SK-N-SH (cell line): ENCODE results near the gene USP28. TPM values are rescaled to one million over a fixed set of nuclear protein-coding genes. Genes with fewer than 3 reads are reported as not detected.

ENCODE experiments used
- CTCF ChIA-PET: fragments of 300-600, 350-600 bp; formaldehyde crosslinking; extraction: SDS; loops from one replicate; lab custom pipeline; 2021; lab: Yijun Ruan, JAX
- POLR2A ChIA-PET: fragments of 350-600 bp; sonication (Branson Sonifier 250); formaldehyde crosslinking; extraction: SDS; loops from one replicate; lab custom pipeline; 2020; ENCODE audit warnings: antibody characterized with exemption, inconsistent platforms; lab: Yijun Ruan, JAX
- DNase-seq: peaks from one replicate; pipeline ENCODE4 v3.0.0; 2012
- H2AFZ ChIP-seq: fragments of 200-600 bp; sonication (generic); 2 replicates; pipeline ENCODE4 v1.8.1; 2016; ENCODE audit warnings: antibody characterized with exemption, mild to moderate bottlenecking, low read depth
- H3F3A ChIP-seq: fragments of 200-600 bp; sonication (generic); replicated peaks from 2 replicates; pipeline ENCODE3; 2016; ENCODE audit warnings: antibody characterized with exemption, mild to moderate bottlenecking; ENCODE audit not compliant: insufficient read depth
- H3K27ac ChIP-seq, 2 experiments: fragments of 200-500 bp in 1 of 2; fragments of 200-600 bp in 1 of 2; sonication (Bioruptor generic) in 1 of 2; sonication (generic), shearing (Covaris generic) in 1 of 2; 2 replicates each; pipeline versions ENCODE4 v1.5.1 to v1.6.1; 2014 to 2016; ENCODE audit warnings: low read depth in 2 of 2, inconsistent platforms in 1 of 2, low read length in 1 of 2, mild to moderate bottlenecking in 1 of 2, mixed read lengths in 1 of 2
- H3K27me3 ChIP-seq: fragments of 200-600 bp; sonication (generic), shearing (Covaris generic); 2 replicates; pipeline ENCODE4 v1.6.1; 2016; ENCODE audit warnings: mixed run types; ENCODE audit not compliant: insufficient read depth
- H3K36me3 ChIP-seq, 2 experiments: fragments of 200-500 bp in 1 of 2; fragments of 200-600 bp in 1 of 2; sonication (Bioruptor generic) in 1 of 2; sonication (generic) in 1 of 2; replicated peaks in 1 of 2; 2 replicates each; pipeline versions ENCODE3 to v1.5.1; 2014 to 2016; ENCODE audit warnings: low read length in 1 of 2, mild to moderate bottlenecking in 1 of 2; ENCODE audit not compliant: insufficient read depth in 2 of 2, control insufficient read depth in 1 of 2
- H3K4me1 ChIP-seq, 2 experiments: fragments of 200-500 bp in 1 of 2; fragments of 200-600 bp in 1 of 2; sonication (Bioruptor generic) in 1 of 2; sonication (generic), shearing (Covaris generic) in 1 of 2; 2 replicates each; pipeline versions ENCODE4 v1.5.1 to v1.6.1; 2014 to 2016; ENCODE audit warnings: low read depth in 1 of 2, low read length in 1 of 2, mixed run types in 1 of 2; ENCODE audit not compliant: insufficient read depth in 2 of 2, control insufficient read depth in 1 of 2
- H3K4me2 ChIP-seq: fragments of 200-600 bp; sonication (generic), shearing (Covaris generic); 2 replicates; pipeline ENCODE4 v1.6.1; 2017; ENCODE audit warnings: mixed run types
- H3K4me3 ChIP-seq, 2 experiments: fragments of 200-500 bp in 1 of 2; fragments of 200-600 bp in 1 of 2; sonication (Bioruptor generic) in 1 of 2; sonication (generic), shearing (Covaris generic) in 1 of 2; 2 replicates each; pipeline versions ENCODE4 v1.5.1 to v1.8.1; 2014 to 2016; ENCODE audit warnings: low read depth in 2 of 2, inconsistent platforms in 1 of 2, low read length in 1 of 2, mild to moderate bottlenecking in 1 of 2, mixed read lengths in 1 of 2, moderate library complexity in 1 of 2
- H3K79me2 ChIP-seq: fragments of 200-600 bp; sonication (generic); 2 replicates; pipeline ENCODE4 v1.8.1; 2017; ENCODE audit warnings: mild to moderate bottlenecking; ENCODE audit not compliant: insufficient read depth
- H3K9ac ChIP-seq: fragments of 200-600 bp; sonication (generic); 2 replicates; pipeline ENCODE4 v1.6.1; 2017; ENCODE audit warnings: mixed run types
- H3K9me2 ChIP-seq: fragments of 200-600 bp; sonication (generic); 2 replicates; pipeline ENCODE4 v1.6.1; 2017; ENCODE audit warnings: mixed run types
- H3K9me3 ChIP-seq: fragments of 200-600 bp; sonication (generic); 2 replicates; pipeline ENCODE4 v1.6.1; 2017; ENCODE audit warnings: mixed run types, mild to moderate bottlenecking, moderate library complexity
- H4K20me1 ChIP-seq: fragments of 200-600 bp; sonication (generic); 2 replicates; pipeline ENCODE4 v1.6.1; 2017; ENCODE audit warnings: mild to moderate bottlenecking, mixed run types; ENCODE audit not compliant: insufficient read depth
- CTCF ChIP-seq: fragments of 200-600 bp; sonication (generic); IDR thresholded peaks from 2 replicates; pipeline ENCODE4 v1.6.1; 2017; ENCODE audit warnings: antibody characterized with exemption, mild to moderate bottlenecking, moderate library complexity
- ELF1 ChIP-seq: IDR thresholded peaks from 2 replicates; pipeline ENCODE4 v1.4.0; 2012
- FOSL2 ChIP-seq: IDR thresholded peaks from 2 replicates; pipeline ENCODE4 v1.4.0; 2012; ENCODE audit warnings: low read depth, mild to moderate bottlenecking, moderate library complexity, borderline replicate concordance
- FOXJ3 ChIP-seq: sonication (generic); formaldehyde crosslinking; IDR thresholded peaks from 2 replicates; pipeline ENCODE4 v1.5.1; 2020; ENCODE audit warnings: mild to moderate bottlenecking, missing genetic modification reagents
- FOXM1 ChIP-seq: IDR thresholded peaks from 2 replicates; pipeline ENCODE4 v1.4.0; 2012; ENCODE audit warnings: low read depth, mild to moderate bottlenecking
- GABPA ChIP-seq: IDR thresholded peaks from 2 replicates; pipeline ENCODE4 v1.4.0; 2012; ENCODE audit warnings: low read depth, mild to moderate bottlenecking
- GATA2 ChIP-seq: sonication (generic); formaldehyde crosslinking; IDR thresholded peaks from 2 replicates; pipeline ENCODE4 v1.5.0; 2020; ENCODE audit warnings: mild to moderate bottlenecking, missing genetic modification reagents
- IRF3 ChIP-seq: fragments of 150-350 bp; IDR thresholded peaks from 2 replicates; pipeline ENCODE4 v1.6.1; 2016; ENCODE audit warnings: mild to moderate bottlenecking, low read depth, low read length
- JUND ChIP-seq: IDR thresholded peaks from 2 replicates; pipeline ENCODE4 v1.4.0; 2012
- MEF2A ChIP-seq: IDR thresholded peaks from 2 replicates; pipeline ENCODE4 v1.4.0; 2012; ENCODE audit warnings: low read depth, borderline replicate concordance
- NRF1 ChIP-seq: IDR thresholded peaks from 2 replicates; pipeline ENCODE4 v1.6.1; 2012; ENCODE audit warnings: low read depth, mild to moderate bottlenecking, low read length
- POLR2AphosphoS5 ChIP-seq: IDR thresholded peaks from 2 replicates; pipeline ENCODE4 v1.6.1; 2012; ENCODE audit warnings: low read depth, low read length
- RAD21 ChIP-seq: IDR thresholded peaks from 2 replicates; pipeline ENCODE4 v1.6.1; 2012; ENCODE audit warnings: mild to moderate bottlenecking, low read length
- RCOR1 ChIP-seq: fragments of 150-350 bp; IDR thresholded peaks from 2 replicates; pipeline ENCODE4 v1.6.1; 2017; ENCODE audit warnings: antibody characterized with exemption, low read length
- RFX5 ChIP-seq: IDR thresholded peaks from 2 replicates; pipeline ENCODE4 v1.6.1; 2012; ENCODE audit warnings: mild to moderate bottlenecking, improper control_type of control experiment, low read length
- RXRA ChIP-seq: IDR thresholded peaks from 2 replicates; pipeline ENCODE4 v1.4.0; 2012; ENCODE audit warnings: low read depth, mild to moderate bottlenecking, borderline replicate concordance
- TCF12 ChIP-seq: IDR thresholded peaks from 2 replicates; pipeline ENCODE4 v1.4.0; 2012
- TEAD4 ChIP-seq: IDR thresholded peaks from 2 replicates; pipeline ENCODE4 v1.4.0; 2012; ENCODE audit warnings: mild to moderate bottlenecking, borderline replicate concordance; ENCODE audit not compliant: insufficient read depth
- USF1 ChIP-seq: IDR thresholded peaks from 2 replicates; pipeline ENCODE4 v1.4.0; 2012; ENCODE audit warnings: low read depth, borderline replicate concordance
- USF2 ChIP-seq: fragments of 150-350 bp; IDR thresholded peaks from 2 replicates; pipeline ENCODE4 v1.6.1; 2017; ENCODE audit warnings: antibody characterized with exemption, low read length, low read depth, borderline replicate concordance
- YY1 ChIP-seq: IDR thresholded peaks from 2 replicates; pipeline ENCODE4 v1.4.0; 2012; ENCODE audit warnings: low read depth, mild to moderate bottlenecking
- WGBS: methylation state at CpG from one replicate; pipeline ENCODE4 v1.1.6; 2017; ENCODE audit warnings: low lambda C conversion rate; 5-methylcytosine and 5-hydroxymethylcytosine counted together
- polyA plus RNA-seq, 3 experiments: library from polyadenylated mRNA; depleted of rRNA; stranded (reverse); fragments of >200 nt; gene quantifications; 2 replicates each; pipeline ENCODE4 v1.2.3, GENCODE V29; 2012

USP28 gene
- polyA plus RNA-seq, 1 of the 3 experiments (the other 2 are of a cell fraction) = 20.0 TPM

GRCh38 chr11:113774174-113774503 is 101.2 kb downstream of the USP28 start:
- H2AFZ ChIP-seq = peak overlapping the region; percentile 92; the same call in 1 of the 2 replicates
- peak overlapping the region; percentile 87; the same call in 1 of the 2 replicates for H3K9ac ChIP-seq
- no peaks in the 10 kb centered on the region for H3K9me2 ChIP-seq
- H3K27ac ChIP-seq = peak overlapping the region; percentile 5 to 58; a peak in 1 of 4 replicates
- DNase-seq = no peak
- ChIA-PET POLR2A (no interaction called here), CTCF (interaction anchor here (0.7 to 1.6 kb wide), 17 partner anchors 10 to 1324 kb away, joined by 3 to 12 read pairs (median 4); partner anchors contain the start of gene USP28)
- H3F3A ChIP-seq = no peaks in the 10 kb centered on the region
- peaks cover 3 to 9% of the 10 kb centered on the region in 2 experiments; a peak in 3 of 4 replicates for H3K4me1 ChIP-seq
- TF ChIP-seq GATA2 (CRISPR knock-in tag) (no peak), RFX5 (no peak), POLR2AphosphoS5 (no peak), MEF2A (no peak), RCOR1 (no peak), NRF1 (no peak), TCF12 (no peak), IRF3 (no peak), GABPA (no peak), RAD21 (no peak), FOXJ3 (CRISPR knock-in tag) (no peak), FOXM1 (no peak), USF1 (no peak)
- peaks cover 31% of the 10 kb centered on the region for H3K79me2 ChIP-seq
- H3K36me3 ChIP-seq = peaks cover 0 to 9% of the 10 kb centered on the region in 2 experiments
- no peaks in the 10 kb centered on the region for H4K20me1 ChIP-seq
- 0% methylated on average over 1 of the region's 1 CpG for WGBS
- no peaks in the 10 kb centered on the region for H3K27me3 ChIP-seq
- peak overlapping the region; percentile 47; the same call in 1 of the 2 replicates for H3K4me2 ChIP-seq
- H3K9me3 ChIP-seq = no peaks in the 10 kb centered on the region
- H3K4me3 ChIP-seq = peak overlapping the region; percentile 76 to 89

- Histone ChIP-seq H3K4me3 (peak within 1 kb of the TSS; percentile 76 to 89), H3K4me1 (peaks cover 3 to 9% of the 10 kb centered on the region in 2 experiments; a peak in 3 of 4 replicates), H3K79me2 (peaks cover 37% of the 10 kb centered on the region), H4K20me1 (no peaks in the 10 kb centered on the region), H3K27ac (peak within 1 kb of the TSS; percentile 58 to 73), H3F3A (no peaks in the 10 kb centered on the region), H3K9me2 (no peaks in the 10 kb centered on the region), H3K9ac (peak within 1 kb of the TSS; percentile 87), H3K36me3 (peaks cover 2 to 11% of the 10 kb centered on the region in 2 experiments), H3K27me3 (no peaks in the 10 kb centered on the region), H3K4me2 (peak within 1 kb of the TSS; percentile 80), H3K9me3 (no peaks in the 10 kb centered on the region), H2AFZ (peak within 1 kb of the TSS; percentile 92)
- WGBS = 1% methylated on average over 24 of the region's 46 CpGs
- peak; percentile 90 for DNase-seq
- CTCF ChIA-PET = interaction anchor here (0.6 to 1.6 kb wide), 34 partner anchors 8 to 1324 kb away, joined by 3 to 12 read pairs (median 3); partner anchors contain the start of gene USP28
- POLR2A ChIA-PET = interaction anchor here (1.4 kb wide), 1 partner anchor 15 kb away, joined by 4 read pairs; no protein-coding TSS in a partner anchor
- TF ChIP-seq RFX5 (no peak), FOXM1 (0 out of 2 replicates have a peak, but pooled peaks have one; percentile 37), CTCF (peak; percentile 99), ELF1 (peak; percentile 90), POLR2AphosphoS5 (peak; percentile 66), USF2 (no peak), USF1 (no peak), RXRA (no peak), RCOR1 (no peak; the same call in 1 of the 2 replicates), JUND (no peak), NRF1 (no peak), TCF12 (no peak), TEAD4 (no peak), YY1 (peak; percentile 77; the same call in 1 of the 2 replicates), FOSL2 (no peak)
Measured at GRCh38 chr11:113773416-113774173, 101.8 kb downstream of the USP28 start, which contains the start of gene ZW10. Gene ZW10, minus strand, starts transcription at chr11:113773692. Its CDS starts 26 bp downstream, at chr11:113773666.
